NCI-H187 (cell line): ENCODE data around the gene VRK2.

Experiments used
- DNase-seq, 2 experiments: peaks; one replicate each; lab custom pipeline; 2025; lab: John Stamatoyannopoulos, UW

Gene VRK2

DNA sequence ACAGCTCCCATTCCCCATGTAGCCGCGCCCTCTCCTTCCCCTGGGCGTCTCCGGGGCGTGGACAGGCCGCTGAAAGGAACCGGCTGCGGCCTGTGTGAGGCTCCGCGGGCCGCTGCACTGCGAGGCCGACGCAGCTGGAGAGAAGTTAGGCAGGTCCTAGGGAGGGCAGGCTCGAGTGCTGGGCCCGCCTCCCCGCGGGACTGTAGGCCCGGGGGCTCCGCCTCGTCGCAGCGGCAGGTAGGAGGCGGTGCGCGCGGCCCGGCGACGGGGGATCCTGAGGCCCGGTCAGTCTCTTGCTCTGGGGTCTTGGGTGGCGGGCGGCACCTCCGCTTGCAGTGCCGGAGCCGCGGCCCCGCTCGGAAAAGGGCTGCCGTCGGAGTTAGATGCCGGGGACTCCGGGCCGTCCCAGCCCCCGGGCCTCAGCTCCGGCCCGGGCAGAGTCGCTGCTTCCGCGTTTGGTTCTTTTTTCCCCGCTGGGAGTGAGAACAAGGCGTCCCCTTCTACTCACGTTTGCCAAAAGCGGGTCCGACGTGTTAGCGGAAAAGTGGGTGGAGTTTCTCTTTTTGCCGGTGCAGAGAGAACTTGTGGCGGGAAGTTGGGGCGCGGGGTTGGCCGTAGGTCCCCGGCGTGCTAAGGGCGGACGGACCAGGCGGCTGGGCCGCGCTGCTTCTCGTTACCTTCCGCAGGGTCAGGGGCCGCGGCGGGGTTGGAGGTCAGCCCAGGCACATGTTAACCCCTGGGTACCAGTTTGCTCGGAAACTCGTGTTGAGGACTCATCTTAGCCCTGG lies at the start of gene VRK2:
VRK2 (plus strand) TSS at position 222 of the 788 bp plus-strand sequence. CDS start 2,026 bp downstream, outside the sequence.
- DNase-seq: peak; percentile 60 to 69

GRCh38 chr2:58006256-58006951 lies 40.2 kb upstream of the VRK2 start:
- no peak for DNase-seq

DNA sequence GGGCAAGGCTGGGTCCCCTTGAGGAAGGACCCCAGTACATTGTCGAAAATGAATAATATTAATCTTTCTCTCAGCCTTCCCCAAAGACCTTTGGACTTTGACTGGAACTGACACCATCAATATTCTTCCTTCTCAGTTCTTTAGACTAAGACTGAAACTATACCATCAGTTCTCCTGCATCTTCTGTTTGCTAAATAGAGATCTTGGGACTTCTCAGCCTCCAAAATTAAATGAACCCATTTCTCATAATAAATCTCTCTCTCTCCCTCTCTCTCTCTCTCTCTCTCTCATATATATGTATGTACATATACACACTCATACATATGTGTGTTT lies 39.7 kb upstream of the VRK2 start:
- DNase-seq: no peak

- DNase-seq: no peak
Observed at GRCh38 chr2:58010599-58010998, 36.0 kb upstream of the VRK2 start.

- no peak for DNase-seq
Observed at GRCh38 chr2:58019229-58019628, 27.4 kb upstream of the VRK2 start.

GRCh38 chr2:58025150-58025933 lies 21.3 kb upstream of the VRK2 start:
- DNase-seq: no peak

DNA sequence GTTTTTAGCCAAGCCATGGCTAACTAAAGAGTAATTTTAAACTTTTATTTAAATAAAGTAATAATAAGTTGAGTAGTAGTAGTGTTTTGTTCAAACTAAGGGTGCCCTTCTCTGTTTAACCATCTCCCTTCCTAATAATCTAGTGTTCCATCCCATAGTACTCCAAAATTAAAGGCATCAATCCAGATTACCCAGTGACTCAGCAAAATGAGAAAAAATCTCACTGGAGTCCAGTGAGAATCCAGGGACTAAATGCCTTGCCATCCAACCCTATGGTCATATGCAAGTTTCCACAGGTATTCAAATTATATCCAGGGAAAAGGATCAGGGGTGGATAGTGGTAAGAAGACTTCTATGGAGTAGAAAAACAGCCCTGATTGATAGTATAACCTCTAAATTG lies 19.6 kb upstream of the VRK2 start:
- DNase-seq: no peak

- no peak for DNase-seq
Observed at GRCh38 chr2:58030771-58031170, 15.8 kb upstream of the VRK2 start.

DNA sequence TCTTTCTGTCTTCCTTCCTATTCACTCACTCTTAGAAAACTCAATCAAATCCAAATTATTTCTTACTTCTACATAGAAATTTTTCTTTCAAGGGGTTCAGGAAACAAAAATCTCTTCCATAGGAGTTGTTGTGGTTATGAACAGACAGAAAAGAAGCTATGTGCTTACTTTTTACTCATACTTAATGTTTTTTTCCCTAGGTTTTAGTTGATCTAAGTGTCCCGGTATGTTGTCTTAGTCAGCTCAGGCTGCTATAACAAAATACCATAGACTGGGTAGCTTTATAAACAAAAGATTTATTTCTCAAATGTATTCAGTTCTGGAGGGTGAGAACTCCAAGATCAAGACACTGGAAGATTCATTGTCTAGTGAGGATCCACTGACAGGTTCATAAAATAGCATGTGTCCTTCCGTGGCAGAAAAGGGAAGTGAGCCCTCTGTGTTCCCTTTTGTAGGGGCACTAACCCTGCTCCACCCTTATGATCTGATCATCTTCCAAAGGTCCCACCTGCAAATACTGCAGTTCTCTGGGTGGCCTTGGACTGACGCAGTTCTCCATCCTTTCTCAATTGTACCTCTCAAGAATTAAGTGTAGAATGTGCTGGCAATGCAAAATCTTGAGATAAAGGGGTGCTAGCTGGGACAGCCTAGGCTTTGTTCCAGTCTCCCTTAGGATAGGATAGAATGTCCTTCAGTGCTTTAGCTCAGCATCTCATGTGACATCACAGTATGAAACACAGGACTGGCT lies 14.4 kb upstream of the VRK2 start:
- DNase-seq: no peak

- no peak for DNase-seq
Observed at GRCh38 chr2:58032764-58033080, 13.9 kb upstream of the VRK2 start.

DNA sequence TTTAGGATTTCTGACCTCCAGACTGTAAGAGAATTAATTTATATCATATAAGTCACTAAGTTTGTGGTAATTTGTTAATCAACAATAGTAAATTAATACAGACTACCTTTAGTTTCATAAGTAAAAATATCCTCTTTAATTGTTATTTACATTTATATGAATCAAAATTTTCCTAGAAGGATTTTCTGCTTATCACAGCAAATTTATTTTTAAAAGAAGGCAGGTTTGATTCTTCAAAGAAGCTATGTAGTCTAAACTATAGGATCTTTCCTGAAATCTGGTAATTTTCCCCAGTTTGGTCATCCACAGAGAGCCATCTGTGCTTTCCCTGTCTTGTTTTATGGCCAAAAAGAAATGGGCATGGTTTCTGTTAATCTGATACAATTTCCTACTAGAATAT lies 13.1 kb upstream of the VRK2 start:
- DNase-seq: no peak

DNA sequence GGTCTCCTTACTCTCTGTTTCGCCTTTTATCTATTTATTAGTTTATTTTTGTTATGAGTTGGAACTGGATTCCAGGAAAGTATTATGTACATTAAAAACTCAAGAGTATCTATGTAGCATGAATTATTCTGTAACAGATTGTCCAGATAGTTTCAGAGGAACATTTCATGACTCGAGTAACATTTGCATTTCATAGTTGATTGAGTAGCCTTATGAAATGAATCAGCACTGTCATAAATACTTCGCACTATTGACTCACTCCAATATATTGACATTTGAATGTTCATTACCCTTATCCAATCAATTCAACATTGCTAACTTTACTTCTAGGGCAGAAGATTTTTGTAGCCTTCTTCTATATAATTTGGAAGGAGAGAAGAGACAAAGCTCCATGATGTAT lies 11.3 kb upstream of the VRK2 start:
- no peak for DNase-seq

- DNase-seq: no peak
Observed at GRCh38 chr2:58039170-58039611, 7.4 kb upstream of the VRK2 start.

DNA sequence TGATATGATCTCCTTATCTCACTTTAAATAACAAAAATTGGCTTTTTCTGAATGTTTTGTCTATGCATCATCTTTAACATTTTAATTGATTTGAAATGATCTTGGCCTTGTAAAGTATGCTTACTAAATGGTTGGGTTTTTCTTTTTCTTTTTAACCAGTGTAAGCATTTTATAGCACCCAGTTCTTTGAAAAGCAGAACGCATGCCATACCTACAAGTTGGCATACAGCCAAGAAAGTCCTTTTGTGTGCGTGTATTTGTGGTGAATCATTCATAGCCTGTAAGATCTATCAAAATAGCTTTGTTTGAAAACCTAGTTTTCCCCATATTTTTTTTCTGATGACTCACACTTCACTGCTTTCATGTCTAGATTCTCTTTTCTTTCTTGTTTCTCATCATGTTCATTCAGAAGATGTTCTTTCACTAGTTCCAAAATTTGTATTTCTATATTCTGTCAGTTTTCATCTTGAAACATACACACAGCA lies 4.1 kb upstream of the VRK2 start:
- DNase-seq: no peak

DNA sequence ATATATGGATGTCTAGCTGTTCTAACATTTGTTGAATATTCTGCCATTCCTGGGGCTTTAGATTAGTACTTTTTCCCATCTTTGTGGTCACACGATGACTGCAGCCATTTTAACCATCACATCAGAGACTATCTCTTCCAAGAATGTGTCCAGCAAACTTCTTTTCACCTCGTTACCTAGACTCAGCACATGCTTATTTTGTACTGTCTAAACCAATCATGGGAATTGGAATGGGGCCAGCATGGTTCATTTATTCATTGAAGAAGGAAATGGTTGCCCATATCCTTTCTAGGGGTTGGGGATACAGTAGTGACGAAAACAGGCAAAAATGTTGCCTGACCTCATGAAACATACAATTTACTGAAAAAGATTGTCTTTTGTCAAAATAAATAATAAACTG lies 2.5 kb upstream of the VRK2 start:
- no peak for DNase-seq

DNA sequence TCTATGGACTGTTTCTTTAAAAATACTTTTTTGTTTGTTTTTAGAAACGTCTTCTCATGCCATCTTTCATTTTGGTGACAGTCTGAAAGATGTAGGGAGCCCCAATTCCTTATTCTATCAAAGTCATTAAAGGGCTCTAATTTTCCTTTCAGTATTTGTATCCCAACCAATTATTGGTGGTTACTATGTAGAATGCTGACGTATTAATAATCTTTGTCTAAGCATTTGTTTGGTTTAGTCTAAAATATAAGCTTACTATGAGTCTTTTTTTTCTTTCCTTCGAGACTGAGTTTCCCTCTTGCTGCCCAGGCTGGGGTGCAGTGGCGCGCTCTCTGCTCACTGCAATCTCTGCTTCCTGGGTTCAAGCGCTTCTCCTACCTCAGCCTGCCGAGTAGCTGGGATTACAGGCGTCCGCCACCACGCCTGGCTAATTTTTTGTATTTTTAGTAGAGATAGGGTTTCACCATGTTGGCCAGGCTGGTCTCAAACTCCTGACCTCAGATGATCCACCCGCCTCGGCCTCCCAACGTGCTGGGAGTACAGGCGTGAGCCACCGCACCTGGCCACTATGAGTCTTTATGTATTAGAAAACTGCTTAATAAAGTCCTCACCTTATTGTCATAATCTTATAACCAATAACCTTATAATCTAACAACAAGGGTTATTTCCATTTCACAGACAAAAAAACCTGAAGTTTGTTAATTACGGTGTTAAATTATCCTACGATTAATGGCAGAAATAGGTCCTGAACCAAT lies 849 bp upstream of the VRK2 start:
- DNase-seq: no peak

GRCh38 chr2:58046335-58046584 lies 346 bp upstream of the VRK2 start:
- DNase-seq: no peak

DNA sequence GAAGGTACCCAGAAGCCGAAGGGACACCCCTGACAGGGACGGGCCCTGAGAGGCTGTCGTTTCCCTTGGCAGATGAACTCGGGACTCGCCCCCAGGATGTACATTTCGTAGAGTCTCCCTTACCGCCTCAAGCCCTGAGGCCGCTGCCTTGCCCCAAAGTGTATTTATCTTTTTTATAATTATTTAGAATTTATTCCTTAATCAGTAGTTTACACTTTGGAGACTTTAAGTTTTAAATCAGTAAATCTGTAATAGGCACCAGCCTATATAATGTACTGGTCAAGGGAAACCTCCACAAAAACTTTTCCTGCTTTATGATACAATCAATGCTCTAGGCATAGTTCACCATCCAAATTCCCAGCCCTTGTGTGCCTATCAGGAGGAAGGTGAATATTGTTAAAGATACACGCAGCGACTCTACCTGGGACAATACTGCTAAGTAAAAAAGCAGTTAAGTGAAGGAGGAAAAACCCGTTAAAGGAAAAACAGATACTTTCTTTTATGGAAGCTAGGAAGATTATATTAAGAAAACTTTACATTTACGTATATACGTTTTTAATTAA lies 848 bp downstream of the VRK2 start:
- no peak for DNase-seq

DNA sequence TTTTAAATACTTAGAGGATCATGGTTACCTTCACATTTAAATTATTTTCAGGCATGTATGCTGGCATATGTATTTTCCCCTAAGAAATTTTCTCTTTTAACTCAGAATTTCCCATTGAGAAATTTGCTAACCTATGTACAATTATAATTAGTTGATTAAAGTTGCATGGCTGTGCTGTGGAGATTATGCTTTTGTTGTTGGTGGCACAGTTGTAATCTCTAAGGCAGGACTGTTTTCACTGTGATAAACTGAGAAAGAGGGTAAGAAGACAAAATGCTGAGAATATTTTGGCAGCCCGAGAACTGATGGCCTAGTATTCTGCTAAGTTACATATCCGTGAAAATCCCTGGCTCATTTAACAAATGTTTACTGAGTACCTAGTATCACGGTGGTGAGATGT lies 1.4 kb downstream of the VRK2 start:
- DNase-seq: no peak

DNA sequence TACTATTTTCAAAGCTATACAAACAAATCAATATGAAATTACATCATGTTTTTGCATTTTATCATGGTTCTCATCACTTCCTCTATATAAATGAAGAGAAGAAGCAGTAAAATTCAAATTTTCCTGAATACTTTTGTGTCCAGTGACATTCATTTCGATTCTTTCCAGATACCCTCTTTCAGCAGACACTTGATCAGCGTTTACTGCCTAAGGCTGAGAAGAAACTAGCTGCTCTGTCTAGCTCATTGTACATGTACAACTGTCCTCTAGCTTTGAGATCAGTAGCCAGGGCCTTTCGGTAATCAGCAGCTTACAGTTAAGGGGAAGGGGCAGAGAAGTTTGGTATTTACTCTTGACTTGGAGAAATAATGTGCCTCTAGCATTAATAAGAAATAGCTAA lies 4.8 kb downstream of the VRK2 start:
- DNase-seq: no peak

DNA sequence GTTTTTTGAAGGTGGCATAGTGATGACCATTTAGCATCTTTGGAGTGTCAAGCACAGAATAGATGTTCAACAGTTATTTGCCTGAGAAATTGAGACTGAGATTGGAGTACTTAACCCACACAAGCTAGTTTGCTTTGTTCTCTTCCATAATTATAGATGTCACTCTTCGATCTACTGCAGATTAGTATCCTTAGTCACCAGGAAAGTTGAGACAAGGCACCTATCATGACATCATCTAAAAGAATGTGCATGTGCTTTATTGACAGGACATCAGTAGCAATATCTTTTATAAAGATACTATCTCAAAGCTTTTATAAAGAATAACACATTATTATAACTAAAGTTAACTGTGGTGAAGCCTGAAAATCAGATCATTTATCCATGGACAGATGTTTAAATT lies 6.4 kb downstream of the VRK2 start:
- no peak for DNase-seq
